BJ (cell line): Measurements from ENCODE around the gene LRCOL1. TPM values are rescaled to one million over a fixed set of nuclear protein-coding genes. Genes with fewer than 3 reads are reported as not detected.
A peak's percentile ranks its signal among the peaks of the same experiment; 100 is the strongest.

ENCODE experiments used
- CTCF ChIA-PET: fragments of 350-600 bp; formaldehyde crosslinking; extraction: SDS; loops from one replicate; lab custom pipeline; 2021; ENCODE audit warnings: antibody characterized with exemption, inconsistent platforms; lab: Yijun Ruan, JAX
- POLR2A ChIA-PET: fragments of 300-600 bp; sonication (Branson Sonifier 250); formaldehyde crosslinking; extraction: SDS; loops from one replicate; lab custom pipeline; 2021; ENCODE audit warnings: antibody characterized with exemption; lab: Charles Lee
- DNase-seq: peaks from one replicate; pipeline ENCODE4 v3.0.0-alpha.2; 2011; ENCODE audit warnings: low read depth
- H3K27me3 ChIP-seq: 2 replicates; pipeline ENCODE4 v1.6.0; 2011; ENCODE audit warnings: low read length; ENCODE audit not compliant: control insufficient read depth, insufficient read depth
- H3K36me3 ChIP-seq: 2 replicates; pipeline ENCODE4 v1.5.1; 2011; ENCODE audit warnings: low read length; ENCODE audit not compliant: control insufficient read depth, insufficient read depth
- H3K4me3 ChIP-seq: 2 replicates; pipeline ENCODE4 v1.5.1; 2011; ENCODE audit warnings: low read depth, mild to moderate bottlenecking, control low read depth, low read length
- CTCF ChIP-seq: IDR thresholded peaks from 2 replicates; pipeline ENCODE4 v1.5.1; 2011; ENCODE audit warnings: low read depth, mild to moderate bottlenecking, control low read depth, inconsistent platforms, low read length, moderate library complexity; ENCODE audit not compliant: insufficient read depth
- polyA plus RNA-seq: library from polyadenylated mRNA; depleted of rRNA; stranded (reverse); fragments of >200 nt; gene quantifications from 2 replicates; pipeline ENCODE4 v1.2.3, GENCODE V29; 2011

The LRCOL1 gene
- polyA plus RNA-seq, 1 experiment, result 0.15 TPM

GRCh38 chr12:132559652-132560363 is 50.6 kb downstream of the LRCOL1 start:
- ChIA-PET CTCF (interaction anchor here (1.2 to 2.4 kb wide), 3 partner anchors 8 to 145 kb away, joined by 3 to 8 read pairs (median 8); no protein-coding TSS in a partner anchor), POLR2A (no interaction called here)
- Histone ChIP-seq H3K36me3 (no peaks in the 10 kb centered on the region), H3K4me3 (peak overlapping the region; percentile 58), H3K27me3 (no peaks in the 10 kb centered on the region)
- no peak for DNase-seq
- no peak for TF ChIP-seq CTCF

GRCh38 chr12:132558861-132559623 is 51.3 kb downstream of the LRCOL1 start:
- no peak for DNase-seq
- POLR2A ChIA-PET, result no interaction called here
- Histone ChIP-seq H3K36me3 (no peaks in the 10 kb centered on the region), H3K27me3 (no peaks in the 10 kb centered on the region), H3K4me3 (peak overlapping the region; percentile 58)
- TF ChIP-seq CTCF, result no peak
- CTCF ChIA-PET, result interaction anchor here (1.2 to 2.4 kb wide), 3 partner anchors 8 to 145 kb away, joined by 3 to 8 read pairs (median 8); no protein-coding TSS in a partner anchor

- TF ChIP-seq CTCF, result no peak
- ChIA-PET POLR2A (no interaction called here), CTCF (interaction anchor here (2.2 kb wide), 1 partner anchor 144 kb away, joined by 8 read pairs; no protein-coding TSS in a partner anchor)
- H3K36me3 ChIP-seq, result no peaks in the 10 kb centered on the region
- no peak overlapping the region for H3K4me3 ChIP-seq
- no peaks in the 10 kb centered on the region for H3K27me3 ChIP-seq
- no peak for DNase-seq
These were observed 52.1 kb downstream of the LRCOL1 start for GRCh38 chr12:132558042-132558856.

- no peak for TF ChIP-seq CTCF
- ChIA-PET POLR2A (no interaction called here), CTCF (interaction anchor here (1.0 kb wide), 1 partner anchor 142 kb away, joined by 5 read pairs; no protein-coding TSS in a partner anchor)
These were observed 52.9 kb downstream of the LRCOL1 start for GRCh38 chr12:132557291-132558015.

More at GRCh38 chr12:132557291-132558015, 52.9 kb downstream of the LRCOL1 start:
- no peak for DNase-seq
- Histone ChIP-seq H3K36me3 (no peaks in the 10 kb centered on the region), H3K4me3 (no peak overlapping the region), H3K27me3 (no peaks in the 10 kb centered on the region)
